Measurements from ENCODE around the gene RUNX3. TPM values are rescaled to one million over a fixed set of nuclear protein-coding genes. Genes with fewer than 3 reads are reported as not detected.
A peak's percentile ranks its signal among the peaks of the same experiment; 100 is the strongest.

RUNX3 gene
- total RNA-seq, 6 donors from 2014 or later: 4.2 to 15.6 (median 10.1) TPM

DNA sequence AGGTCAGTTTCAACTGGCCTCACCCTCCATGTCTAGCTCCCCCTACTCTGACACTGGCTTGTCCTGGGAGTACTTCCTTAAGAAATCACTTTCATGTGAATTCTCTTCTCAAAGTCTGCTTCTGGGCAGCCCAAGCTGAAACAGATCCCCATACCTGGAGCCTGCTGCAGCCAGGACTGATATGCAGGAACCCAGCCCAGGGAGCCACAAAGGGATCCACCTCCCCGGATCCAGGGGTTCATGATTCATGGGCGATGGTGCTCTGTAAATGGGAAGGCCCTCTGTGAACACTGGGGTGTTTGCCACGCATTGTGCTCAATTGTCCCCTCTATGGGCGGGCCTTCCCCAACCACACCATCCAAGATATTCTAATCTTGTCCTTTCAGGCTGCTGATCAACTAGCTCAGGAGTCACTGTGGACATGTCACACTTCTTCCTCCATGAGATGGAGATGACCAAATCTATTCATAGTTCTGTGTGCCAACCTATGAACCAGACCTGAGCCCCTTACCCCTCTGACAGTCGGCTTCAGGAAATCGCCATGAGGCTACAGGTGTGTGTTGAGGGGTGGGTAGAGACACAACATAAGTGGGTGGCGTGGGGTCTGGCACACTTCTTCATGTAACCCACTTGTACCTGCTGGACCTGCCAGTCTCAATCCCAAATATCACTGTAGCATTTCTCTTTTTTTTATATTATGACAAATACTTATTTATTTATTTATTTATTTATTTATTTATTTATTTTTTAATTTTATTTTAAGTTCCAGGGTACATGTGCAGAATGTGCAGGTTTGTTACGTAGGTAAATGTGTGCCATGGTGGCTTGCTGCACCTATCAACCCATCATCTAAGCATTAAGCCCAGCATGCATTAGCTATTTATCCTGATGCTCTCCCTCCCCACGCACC is 41.8 kb downstream of the RUNX3 start:
- H3K36me3 ChIP-seq: no peaks in the 10 kb centered on the region
- ATAC-seq (ENCODE audit: low FRiP score in 2 of 2): peak in 1 of 2 donors; percentile 30

DNA sequence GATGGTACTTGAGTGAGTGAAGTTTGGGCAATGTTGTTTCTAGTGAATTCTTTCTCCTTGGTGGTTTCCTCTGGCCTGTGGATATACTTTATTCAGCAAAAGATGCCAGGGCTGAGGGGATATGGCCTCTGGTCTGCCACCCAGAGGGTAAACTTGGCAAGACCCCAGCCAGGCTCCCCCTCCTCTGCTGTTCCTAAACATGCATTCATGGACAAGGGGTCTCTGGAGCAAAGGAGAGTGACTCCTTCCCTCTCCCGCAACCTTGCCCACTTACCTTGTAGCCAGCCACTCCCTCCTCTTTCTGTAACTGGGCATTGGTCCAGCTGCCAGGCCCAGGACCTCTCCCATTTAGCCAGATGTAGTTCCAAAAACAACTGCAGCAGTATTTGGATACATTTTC is 43.8 kb downstream of the RUNX3 start:
- no peak for TF ChIP-seq POLR2A (IDR thresholded peaks at IDR 0.05)
- TF ChIP-seq, protein P1, sequence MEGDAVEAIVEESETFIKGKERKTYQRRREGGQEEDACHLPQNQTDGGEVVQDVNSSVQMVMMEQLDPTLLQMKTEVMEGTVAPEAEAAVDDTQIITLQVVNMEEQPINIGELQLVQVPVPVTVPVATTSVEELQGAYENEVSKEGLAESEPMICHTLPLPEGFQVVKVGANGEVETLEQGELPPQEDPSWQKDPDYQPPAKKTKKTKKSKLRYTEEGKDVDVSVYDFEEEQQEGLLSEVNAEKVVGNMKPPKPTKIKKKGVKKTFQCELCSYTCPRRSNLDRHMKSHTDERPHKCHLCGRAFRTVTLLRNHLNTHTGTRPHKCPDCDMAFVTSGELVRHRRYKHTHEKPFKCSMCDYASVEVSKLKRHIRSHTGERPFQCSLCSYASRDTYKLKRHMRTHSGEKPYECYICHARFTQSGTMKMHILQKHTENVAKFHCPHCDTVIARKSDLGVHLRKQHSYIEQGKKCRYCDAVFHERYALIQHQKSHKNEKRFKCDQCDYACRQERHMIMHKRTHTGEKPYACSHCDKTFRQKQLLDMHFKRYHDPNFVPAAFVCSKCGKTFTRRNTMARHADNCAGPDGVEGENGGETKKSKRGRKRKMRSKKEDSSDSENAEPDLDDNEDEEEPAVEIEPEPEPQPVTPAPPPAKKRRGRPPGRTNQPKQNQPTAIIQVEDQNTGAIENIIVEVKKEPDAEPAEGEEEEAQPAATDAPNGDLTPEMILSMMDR (IDR thresholded peaks at IDR 0.05): no peak
- no peak for TF ChIP-seq POLR2AphosphoS5 (IDR thresholded peaks at IDR 0.05)
- no peak for TF ChIP-seq EP300 (IDR thresholded peaks at IDR 0.05)
- peak in 1 of 2 donors; percentile 21 for DNase-seq

More for the DNA sequence above, 41.8 kb downstream of the RUNX3 start:
- Histone ChIP-seq H3K27me3 (no peaks in the 10 kb centered on the region), H3K9me3 (peaks cover 0 to 6% (median 2%) of the 10 kb centered on the region in 4 donors), H3K4me3 (no peak overlapping the region), H3K27ac (no peak overlapping the region), H3K4me1 (peaks cover 0 to 3% (median 0%) of the 10 kb centered on the region in 4 donors)
- 88 to 94% methylated on average over 9 of the region's 9 CpGs for WGBS, 2 donors
- TF ChIP-seq POLR2AphosphoS5 (IDR thresholded peaks at IDR 0.05) (no peak), EP300 (IDR thresholded peaks at IDR 0.05) (no peak), POLR2A (IDR thresholded peaks at IDR 0.05) (no peak)
- TF ChIP-seq, protein P1 (IDR thresholded peaks at IDR 0.05): no peak
- no peak for DNase-seq

DNA sequence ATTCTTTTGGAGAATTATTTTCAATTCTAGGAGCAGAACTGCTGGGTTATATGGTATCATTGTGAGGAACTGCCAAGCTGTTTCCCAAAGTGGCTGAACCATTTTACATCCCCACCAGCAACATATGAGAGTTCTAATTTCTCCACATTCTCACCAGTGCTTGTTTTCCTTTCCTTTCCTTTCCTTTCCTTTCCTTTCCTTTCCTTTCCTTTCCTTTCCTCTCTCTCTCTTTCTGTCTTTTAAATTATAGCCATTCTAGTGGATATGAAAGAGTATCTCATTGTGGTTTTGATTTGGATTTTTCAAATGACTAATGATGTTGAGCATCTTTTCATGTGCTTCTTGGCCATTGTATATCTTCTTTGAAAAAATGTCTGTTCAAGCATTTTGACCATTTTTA is 45.3 kb downstream of the RUNX3 start:
- no peaks in the 10 kb centered on the region for H3K36me3 ChIP-seq
- no peaks in the 10 kb centered on the region for H3K27me3 ChIP-seq
- H3K27ac ChIP-seq: no peak overlapping the region
- TF ChIP-seq EP300 (IDR thresholded peaks at IDR 0.05): no peak
- TF ChIP-seq POLR2AphosphoS5 (IDR thresholded peaks at IDR 0.05): no peak
- TF ChIP-seq, protein P1 (IDR thresholded peaks at IDR 0.05): no peak
- no peak for TF ChIP-seq POLR2A (IDR thresholded peaks at IDR 0.05)
- H3K9me3 ChIP-seq: no peaks in the 10 kb centered on the region
- DNase-seq (no peak), ATAC-seq (ENCODE audit: low FRiP score in 2 of 2) (no peak)
- no peak overlapping the region for H3K4me3 ChIP-seq
- no peaks in the 10 kb centered on the region for H3K4me1 ChIP-seq

More for the DNA sequence above, 43.8 kb downstream of the RUNX3 start:
- Histone ChIP-seq H3K4me1 (no peaks in the 10 kb centered on the region), H3K9me3 (no peaks in the 10 kb centered on the region), H3K36me3 (no peaks in the 10 kb centered on the region), H3K27ac (no peak overlapping the region), H3K4me3 (no peak overlapping the region), H3K27me3 (no peaks in the 10 kb centered on the region)
- no peak for ATAC-seq (ENCODE audit: low FRiP score in 2 of 2)
- 57 to 63% methylated on average over 1 of the region's 1 CpG for WGBS, 2 donors

DNA sequence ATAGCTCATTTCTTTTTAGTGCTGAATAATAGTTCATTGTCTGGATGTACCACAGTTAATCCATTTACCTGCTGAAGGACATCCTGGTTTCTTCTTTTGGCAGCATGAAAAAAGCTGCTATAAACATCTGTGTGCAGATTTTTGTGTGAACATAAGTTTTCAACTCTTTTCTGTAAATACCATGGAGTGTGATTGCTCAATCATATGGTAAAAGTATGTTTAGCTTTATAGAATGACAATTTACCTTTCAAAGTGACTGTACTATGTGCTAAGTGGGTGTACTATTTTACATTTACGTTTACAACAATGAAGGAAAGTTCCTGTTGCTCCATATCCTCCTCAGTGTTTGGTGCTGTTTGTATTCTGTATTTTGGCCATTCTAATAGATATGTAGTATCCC is 49.0 kb downstream of the RUNX3 start:
- Histone ChIP-seq H3K9me3 (no peaks in the 10 kb centered on the region), H3K4me1 (no peaks in the 10 kb centered on the region), H3K4me3 (no peak overlapping the region), H3K36me3 (no peaks in the 10 kb centered on the region), H3K27ac (no peak overlapping the region), H3K27me3 (no peaks in the 10 kb centered on the region)
- DNase-seq (no peak), ATAC-seq (ENCODE audit: low FRiP score in 2 of 2) (no peak)
- TF ChIP-seq POLR2AphosphoS5 (IDR thresholded peaks at IDR 0.05) (no peak), EP300 (IDR thresholded peaks at IDR 0.05) (no peak), POLR2A (IDR thresholded peaks at IDR 0.05) (no peak)
- TF ChIP-seq, protein P1 (IDR thresholded peaks at IDR 0.05): no peak
- WGBS, 2 donors: 21 to 25% methylated on average over 1 of the region's 1 CpG

Measured in upper lobe of left lung (tissue), 6 donors.